Cardiac fibroblast (primary cell): Measurements from ENCODE around the gene ABCC4.

Experiments used
- DNase-seq, 2 donors: peaks; one replicate each; pipeline versions ENCODE4 v3.0.0 to v3.0.0-alpha.2; 2010; ENCODE audit warnings: low read depth in 2 of 2
- H3K4me3 ChIP-seq, 2 donors: replicated peaks in 1 of 2; 1 replicate in 1 of 2; 2 replicates in 1 of 2; pipeline ENCODE4 v1.5.1; 2011; ENCODE audit warnings: low read depth in 2 of 2, low read length in 2 of 2, mild to moderate bottlenecking in 2 of 2, moderate library complexity in 1 of 2
- TF ChIP-seq, protein P1 (sequence below): IDR thresholded peaks from one replicate; pipeline ENCODE4 v1.5.1; 2011; ENCODE audit warnings: low read depth, mild to moderate bottlenecking, low read length, inconsistent platforms

Gene ABCC4

DNA sequence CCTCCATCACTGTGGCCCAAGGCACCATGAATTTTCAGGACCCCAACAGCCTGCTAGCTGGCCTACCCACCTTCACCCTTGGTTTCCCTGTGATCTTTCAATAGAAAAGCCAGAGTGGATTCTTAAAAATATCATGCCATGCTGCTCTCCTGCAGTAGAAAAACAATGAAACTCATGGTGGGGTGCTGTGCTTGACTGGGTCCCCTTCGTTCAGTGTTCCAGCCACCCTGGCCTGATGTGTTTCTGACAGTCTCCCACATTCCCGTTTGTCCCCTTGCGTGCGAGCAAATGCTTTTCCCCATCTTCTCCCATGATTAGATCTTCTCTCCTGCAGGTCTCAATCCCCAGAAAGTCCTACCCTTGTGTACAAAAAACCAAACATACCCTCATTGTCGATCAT lies 43.2 kb downstream of the ABCC4 start:
- H3K4me3 ChIP-seq, result no peak overlapping the region
- TF ChIP-seq, protein P1, sequence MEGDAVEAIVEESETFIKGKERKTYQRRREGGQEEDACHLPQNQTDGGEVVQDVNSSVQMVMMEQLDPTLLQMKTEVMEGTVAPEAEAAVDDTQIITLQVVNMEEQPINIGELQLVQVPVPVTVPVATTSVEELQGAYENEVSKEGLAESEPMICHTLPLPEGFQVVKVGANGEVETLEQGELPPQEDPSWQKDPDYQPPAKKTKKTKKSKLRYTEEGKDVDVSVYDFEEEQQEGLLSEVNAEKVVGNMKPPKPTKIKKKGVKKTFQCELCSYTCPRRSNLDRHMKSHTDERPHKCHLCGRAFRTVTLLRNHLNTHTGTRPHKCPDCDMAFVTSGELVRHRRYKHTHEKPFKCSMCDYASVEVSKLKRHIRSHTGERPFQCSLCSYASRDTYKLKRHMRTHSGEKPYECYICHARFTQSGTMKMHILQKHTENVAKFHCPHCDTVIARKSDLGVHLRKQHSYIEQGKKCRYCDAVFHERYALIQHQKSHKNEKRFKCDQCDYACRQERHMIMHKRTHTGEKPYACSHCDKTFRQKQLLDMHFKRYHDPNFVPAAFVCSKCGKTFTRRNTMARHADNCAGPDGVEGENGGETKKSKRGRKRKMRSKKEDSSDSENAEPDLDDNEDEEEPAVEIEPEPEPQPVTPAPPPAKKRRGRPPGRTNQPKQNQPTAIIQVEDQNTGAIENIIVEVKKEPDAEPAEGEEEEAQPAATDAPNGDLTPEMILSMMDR, result no peak
- DNase-seq, result no peak

DNA sequence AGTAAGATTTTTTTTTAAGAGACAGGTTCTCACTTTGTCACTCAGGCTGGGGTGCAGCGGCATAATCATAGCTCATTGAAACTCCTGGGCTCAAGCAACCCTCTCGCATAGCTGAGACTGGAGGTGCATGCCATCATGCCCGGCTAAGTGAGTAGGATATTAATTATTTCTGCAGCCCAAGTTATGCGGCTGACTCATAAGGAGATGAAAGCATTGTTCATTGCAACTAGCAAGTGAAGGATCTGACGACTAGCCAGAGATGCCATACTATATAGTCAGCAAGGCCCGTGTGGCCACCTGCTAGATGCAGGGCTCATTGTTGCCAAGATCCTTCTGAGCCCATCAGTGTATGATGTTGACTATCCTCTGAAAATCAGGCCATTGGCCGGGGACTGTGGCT lies 45.2 kb downstream of the ABCC4 start:
- no peak overlapping the region for H3K4me3 ChIP-seq
- TF ChIP-seq, protein P1, result no peak
- peak; percentile 73 to 97 for DNase-seq

DNA sequence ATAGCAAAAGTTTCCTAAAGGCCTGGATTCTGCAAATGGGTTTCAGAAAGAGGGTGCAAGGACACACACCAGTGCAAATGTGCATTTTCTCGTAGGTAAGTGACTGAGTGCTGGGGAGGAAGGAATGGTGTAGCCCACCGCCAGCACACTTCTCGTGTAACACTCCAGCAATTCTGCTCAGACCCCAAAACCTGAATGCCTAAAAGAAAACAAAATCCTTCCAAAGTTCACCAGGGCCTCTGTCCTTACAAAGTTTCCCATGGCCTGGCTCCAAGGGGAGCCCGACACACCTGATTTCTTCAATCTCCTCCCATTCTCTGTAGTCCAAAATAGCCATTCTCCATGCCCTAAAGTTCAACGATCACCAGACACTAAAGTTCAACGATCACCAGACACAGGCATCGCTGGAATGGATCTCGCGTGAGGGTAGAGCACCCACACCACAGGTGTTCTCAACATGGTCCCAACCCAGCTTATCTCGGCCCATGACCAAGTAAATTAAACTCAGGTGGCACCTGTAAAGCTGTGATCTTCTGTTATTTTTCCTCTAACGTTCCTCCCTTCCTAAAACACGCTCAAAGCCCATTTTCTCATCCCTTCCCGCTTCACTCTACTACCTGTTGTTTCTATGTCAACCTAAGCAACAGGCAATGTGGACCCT lies 46.0 kb downstream of the ABCC4 start:
- H3K4me3 ChIP-seq, result no peak overlapping the region
- DNase-seq, result no peak
- TF ChIP-seq, protein P1, result no peak

DNA sequence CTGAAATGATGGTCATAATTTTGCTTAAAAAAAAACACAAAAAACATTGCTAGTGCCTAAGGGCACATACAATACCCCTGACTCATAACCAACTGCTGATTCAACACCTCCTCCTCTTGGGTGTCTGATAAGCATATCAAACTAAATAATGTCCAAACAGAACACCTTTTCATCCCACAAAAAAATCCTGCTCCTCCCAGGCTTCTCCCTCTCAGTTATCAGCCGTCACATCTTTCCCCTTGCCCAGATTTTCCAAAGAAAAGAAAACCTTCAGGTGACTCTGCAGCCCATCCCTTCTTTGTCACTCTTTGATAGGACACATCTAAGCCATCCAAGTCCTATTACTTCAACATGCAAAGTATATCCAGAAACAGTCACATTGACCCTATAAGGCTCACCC lies 46.9 kb downstream of the ABCC4 start:
- DNase-seq, result peak in 1 of 2 donors; percentile 51
- H3K4me3 ChIP-seq, result no peak overlapping the region
- TF ChIP-seq, protein P1, result no peak

DNA sequence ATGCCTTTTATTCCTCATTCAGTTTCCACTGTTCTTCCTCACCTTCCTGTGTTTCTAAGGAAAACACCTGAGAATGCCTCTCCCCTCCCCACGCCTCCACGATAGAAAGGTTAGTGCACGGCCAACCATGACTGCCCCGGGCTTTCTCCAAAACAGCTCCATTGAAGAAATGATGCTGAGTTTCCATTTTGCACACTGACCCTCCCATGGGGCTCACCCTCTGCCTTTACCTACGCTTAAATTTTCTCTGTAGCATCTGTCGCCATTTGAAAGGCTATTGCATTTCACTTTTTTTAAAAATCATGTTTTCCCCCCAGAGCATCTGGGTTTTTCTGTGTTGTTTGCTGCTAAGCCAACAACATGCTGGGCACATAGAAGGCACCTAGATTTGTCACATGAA lies 48.2 kb downstream of the ABCC4 start:
- no peak for DNase-seq
- no peak overlapping the region for H3K4me3 ChIP-seq
- TF ChIP-seq, protein P1, result no peak

DNA sequence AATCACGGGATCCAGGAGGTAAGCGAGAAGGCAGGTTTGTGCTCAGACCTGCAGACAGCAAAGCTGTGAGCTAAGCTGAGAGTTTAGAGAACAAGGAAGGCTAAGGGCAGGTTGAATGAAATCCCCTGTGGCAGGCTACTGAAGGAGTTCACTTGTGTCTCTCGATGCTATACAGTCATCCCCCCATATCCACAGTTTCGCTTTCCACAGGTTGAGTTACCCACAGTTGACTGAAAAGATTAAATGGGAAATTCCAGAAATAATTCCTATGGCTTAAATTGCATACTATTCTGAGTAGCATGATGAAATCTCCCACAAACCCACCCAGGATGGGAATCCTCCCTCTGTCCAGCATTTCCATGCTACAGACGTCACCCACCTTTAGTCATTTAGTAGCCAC lies 49.6 kb downstream of the ABCC4 start:
- H3K4me3 ChIP-seq, result no peak overlapping the region
- TF ChIP-seq, protein P1, result no peak
- no peak for DNase-seq

DNA sequence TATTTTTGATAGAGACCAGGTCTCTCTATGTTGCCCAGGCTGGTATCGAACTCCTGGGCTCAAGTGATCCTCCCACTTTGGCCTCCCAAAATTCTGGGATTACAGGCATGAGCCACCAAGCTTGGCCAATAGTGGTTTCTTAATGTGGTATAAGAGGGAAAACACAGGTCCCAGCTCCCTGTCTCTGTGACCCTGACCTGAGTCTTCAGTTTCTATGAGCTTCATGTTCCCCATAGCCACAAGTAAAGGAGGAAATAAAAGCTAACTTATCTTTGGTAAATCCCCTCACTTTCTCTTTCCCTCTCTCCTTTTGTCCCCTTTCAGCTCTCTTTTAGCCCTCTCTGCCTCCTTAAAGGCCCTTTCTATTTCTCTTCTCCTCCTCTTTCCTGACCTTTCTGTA lies 50.3 kb downstream of the ABCC4 start:
- no peak overlapping the region for H3K4me3 ChIP-seq
- DNase-seq, result no peak
- TF ChIP-seq, protein P1, result no peak
